ENCODE measurements around the gene MAST2.
"Not testable (repeated sequence)": the region's sequence is repeated elsewhere in the genome, so short reads cannot be mapped to it uniquely, and the experiment has no call there.

The MAST2 gene

GRCh38 chr1:45949462-45949861 is 146.1 kb downstream of the MAST2 start:
- not testable (repeated sequence) for DNase-seq

DNA sequence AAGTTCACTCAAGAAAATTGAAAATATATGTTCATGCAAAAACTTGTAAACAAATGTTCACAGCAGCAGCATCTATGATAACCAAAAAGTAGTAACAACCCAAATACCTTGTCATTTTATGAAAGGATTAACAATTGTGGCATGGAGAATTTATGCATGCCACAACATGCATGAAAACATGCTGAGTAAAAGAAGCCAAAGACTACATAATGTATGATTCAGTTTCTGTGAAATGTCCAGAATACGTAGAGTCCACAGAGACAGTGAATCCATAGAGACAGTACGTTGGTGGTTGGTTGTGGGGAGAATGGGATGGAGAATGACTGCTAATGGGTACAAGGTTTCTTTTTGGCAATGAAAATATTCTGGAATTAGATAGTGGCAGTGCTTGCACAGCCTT is 148.7 kb downstream of the MAST2 start:
- no peak for DNase-seq

- no peak for DNase-seq
These were observed 150.8 kb downstream of the MAST2 start for GRCh38 chr1:45953934-45954847.

DNA sequence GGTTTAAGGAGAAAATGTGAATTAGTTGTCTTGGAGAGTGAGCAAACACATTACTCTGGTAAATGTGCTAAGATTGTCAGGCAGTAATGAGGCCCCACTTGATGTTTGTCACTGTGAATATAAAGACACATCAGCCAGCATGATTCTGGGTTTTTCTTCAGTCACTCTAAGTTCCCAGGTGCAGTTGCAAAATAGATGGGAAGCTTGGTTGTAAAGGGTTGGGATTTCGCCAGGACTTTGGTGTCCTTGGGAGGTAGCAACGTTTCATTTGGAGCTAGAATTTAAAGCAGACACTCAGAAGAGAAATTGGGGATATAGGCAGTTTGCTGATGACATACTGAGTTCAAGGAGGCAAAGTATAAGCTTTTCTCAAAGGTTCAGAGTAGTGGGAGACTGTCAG is 154.3 kb downstream of the MAST2 start:
- DNase-seq = no peak

DNA sequence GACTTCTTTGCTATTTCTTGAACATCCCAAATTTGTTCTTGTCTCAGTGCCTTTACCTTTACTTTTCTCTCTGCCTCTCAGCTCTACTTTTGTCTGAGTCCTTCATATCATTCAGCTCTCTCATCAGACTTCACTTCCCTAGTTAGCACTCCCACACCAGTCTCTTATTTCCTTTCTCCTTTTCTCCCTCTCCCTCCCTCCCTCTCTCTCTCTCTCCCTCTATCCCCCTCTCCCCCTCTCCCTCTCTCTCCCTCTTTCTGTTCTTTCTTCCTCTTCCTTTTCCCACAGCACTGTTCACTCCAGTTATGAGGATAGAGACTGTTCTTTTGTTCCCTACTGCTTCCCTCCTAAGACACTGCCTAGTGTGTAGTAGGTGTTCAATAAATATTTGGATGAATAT is 154.9 kb downstream of the MAST2 start:
- DNase-seq = no peak

GRCh38 chr1:45960930-45961715 is 157.7 kb downstream of the MAST2 start:
- DNase-seq = no peak

DNA sequence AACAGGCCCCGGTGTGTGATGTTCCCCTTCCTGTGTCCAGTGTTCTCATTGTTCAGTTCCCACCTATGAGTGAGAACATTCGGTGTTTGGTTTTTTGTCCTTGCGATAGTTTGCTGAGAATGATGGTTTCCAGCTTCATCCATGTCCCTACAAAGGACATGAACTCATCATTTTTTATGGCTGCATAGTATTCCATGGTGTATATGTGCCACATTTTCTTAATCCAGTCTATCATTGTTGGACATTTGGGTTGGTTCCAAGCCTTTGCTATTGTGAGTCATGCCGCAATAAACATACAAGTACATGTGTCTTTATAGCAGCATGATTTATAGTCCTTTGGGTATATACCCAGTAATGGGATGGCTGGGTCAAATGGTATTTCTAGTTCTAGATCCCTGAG is 158.5 kb downstream of the MAST2 start:
- not testable (repeated sequence) for DNase-seq

DNA sequence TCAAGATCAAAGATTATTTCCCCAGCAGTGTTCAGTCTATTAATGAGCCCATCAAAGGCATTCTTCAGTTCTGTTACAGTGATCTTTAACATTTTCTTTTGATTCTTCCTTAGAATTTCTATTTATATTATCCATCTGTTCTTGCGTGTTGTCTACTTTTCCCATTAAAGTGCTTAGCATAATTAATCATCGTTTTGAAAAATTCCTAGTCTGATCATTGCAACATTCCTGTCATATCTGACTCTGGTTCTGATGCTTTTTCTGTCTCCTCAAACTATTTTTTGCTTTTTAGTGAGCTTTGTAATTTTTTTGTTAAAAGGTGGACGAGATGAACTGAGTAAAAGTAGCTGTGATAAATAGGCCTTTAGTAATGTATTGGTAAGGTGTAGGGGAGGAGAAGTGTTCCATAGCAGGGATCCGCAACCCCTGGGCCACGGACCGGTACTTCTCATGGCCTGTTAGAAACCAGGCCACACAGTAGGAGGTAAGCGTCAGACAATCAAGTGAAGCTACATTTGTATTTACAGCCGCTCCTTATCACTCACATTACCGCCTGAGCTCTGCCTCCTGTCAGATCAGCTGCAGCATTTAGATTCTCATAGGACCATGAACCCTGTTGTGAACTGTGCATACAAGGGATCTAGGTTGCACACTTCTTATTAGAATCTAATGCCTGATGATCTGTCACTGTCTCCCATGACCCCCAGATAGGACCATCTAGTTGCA is 165.7 kb downstream of the MAST2 start:
- no peak for DNase-seq

- no peak for DNase-seq
These were observed 166.5 kb downstream of the MAST2 start for GRCh38 chr1:45969866-45970265.

DNA sequence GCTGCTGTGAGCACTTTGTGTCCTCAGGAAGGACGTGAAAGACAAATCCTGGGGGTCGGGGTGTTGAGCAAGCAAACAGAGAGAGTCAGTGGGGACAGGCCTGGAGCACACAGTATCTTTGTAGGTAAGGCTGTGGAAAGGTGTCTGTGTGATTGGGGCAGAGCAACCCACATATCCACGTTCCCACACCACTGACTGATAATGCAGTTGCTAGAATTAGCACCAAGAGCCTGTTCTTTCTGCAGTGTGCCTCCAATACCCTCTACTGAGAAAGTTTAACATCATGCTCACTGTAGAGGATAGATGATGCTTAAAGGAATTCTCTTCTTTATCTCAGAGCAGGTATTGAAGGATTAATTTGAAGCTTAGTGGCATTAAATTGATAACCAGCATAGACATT is 167.9 kb downstream of the MAST2 start:
- no peak for DNase-seq

- no peak for DNase-seq
These were observed 168.6 kb downstream of the MAST2 start for GRCh38 chr1:45971922-45972531.

DNA sequence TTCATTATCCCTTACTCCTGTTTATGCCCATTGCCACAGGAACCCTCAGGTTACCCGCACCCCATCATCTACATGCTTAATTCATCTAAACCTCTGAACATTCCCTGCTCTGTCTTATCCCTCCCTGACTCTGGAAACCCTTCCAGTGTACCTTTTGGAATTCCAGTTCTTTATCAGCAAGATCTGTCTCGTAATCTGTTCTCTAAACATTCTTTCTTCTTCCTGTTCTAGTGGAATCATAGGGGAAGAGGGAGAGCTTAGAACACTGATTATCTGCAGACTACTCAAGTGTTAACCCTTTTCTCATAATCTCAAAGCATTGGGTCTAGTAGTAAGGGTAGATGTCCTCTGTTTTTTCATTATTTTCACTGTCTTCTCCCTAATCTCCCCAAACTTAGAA is 169.2 kb downstream of the MAST2 start:
- no peak for DNase-seq

DNA sequence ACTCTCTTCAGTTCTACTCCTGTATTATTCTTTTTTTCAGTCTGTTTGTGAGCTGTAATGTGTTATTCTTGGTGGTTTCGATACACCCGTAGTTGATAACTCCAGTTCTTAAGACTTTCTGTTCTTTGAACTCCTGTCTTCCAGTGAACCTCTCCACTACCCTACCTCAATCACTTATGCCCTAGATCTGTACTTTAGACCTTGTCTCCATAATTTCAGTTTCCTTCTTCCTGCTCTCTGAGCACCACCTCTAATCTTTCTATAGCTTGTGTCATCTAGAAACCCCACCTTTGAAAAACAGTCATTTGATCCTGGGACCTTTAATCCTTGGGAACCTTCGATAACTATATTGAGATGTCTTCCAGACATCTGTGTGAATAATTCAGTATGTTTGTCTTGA is 169.7 kb downstream of the MAST2 start:
- DNase-seq = no peak

- no peak for DNase-seq
These were observed 171.3 kb downstream of the MAST2 start for GRCh38 chr1:45974541-45975269.

DNA sequence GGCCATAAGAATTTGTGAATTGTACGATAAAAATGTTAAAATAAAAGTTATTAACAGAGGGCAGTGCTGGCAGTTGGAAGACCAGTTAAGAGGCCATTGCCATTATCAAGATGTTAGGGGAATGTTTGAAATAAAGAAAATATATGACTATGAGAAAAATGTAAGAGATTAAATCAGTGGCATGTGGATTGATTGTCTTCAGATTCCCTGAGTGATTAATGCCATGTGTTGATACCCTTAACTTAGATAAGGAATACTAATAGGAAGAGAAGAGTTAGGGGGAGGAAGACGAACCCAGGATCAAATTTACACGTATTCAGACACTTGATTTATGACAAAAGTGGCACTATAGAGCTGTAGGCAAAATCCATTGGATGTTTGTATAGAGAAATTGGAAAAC is 173.2 kb downstream of the MAST2 start:
- no peak for DNase-seq

DNA sequence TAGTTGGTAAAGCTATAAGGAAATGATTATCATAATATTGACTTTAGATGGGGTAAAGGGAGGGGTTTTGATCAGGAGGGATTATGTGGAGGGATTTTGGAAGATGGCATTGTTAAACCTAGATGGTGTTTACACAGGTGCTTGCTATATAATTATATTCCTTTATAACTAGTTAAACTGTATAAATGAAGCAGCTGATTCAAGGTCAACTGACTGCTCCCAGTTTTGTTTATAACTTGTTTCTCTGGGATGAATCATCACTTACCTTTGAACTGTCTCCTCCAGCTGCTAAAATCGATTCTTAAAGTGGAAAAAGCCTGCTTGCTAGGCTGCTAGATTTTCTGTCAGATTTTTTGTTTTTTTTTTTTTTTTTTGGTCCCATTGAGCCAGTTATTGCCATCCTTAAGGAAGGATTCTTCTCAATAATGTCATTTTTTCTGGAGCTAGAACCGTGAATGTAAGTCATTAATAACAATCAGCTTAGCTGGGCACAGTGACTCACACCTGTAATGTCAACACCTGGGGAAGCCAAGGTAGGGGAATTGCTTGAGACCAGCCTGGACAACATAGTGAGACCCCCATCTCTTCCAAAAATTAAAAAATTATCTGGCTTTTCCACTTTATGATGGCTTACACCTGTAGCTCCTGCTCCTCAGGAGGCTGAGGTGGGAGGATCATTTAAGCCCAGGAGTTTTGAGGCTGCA is 175.8 kb downstream of the MAST2 start:
- no peak for DNase-seq

GRCh38 chr1:45979778-45980176 is 176.4 kb downstream of the MAST2 start:
- DNase-seq = no peak

GRCh38 chr1:45982359-45982758 is 178.9 kb downstream of the MAST2 start:
- no peak for DNase-seq

GRCh38 chr1:45983967-45984366 is 180.6 kb downstream of the MAST2 start:
- no peak for DNase-seq

GRCh38 chr1:45987204-45987603 is 183.8 kb downstream of the MAST2 start:
- DNase-seq = no peak

- DNase-seq = no peak
These were observed 185.8 kb downstream of the MAST2 start for GRCh38 chr1:45989249-45989648.

DNA sequence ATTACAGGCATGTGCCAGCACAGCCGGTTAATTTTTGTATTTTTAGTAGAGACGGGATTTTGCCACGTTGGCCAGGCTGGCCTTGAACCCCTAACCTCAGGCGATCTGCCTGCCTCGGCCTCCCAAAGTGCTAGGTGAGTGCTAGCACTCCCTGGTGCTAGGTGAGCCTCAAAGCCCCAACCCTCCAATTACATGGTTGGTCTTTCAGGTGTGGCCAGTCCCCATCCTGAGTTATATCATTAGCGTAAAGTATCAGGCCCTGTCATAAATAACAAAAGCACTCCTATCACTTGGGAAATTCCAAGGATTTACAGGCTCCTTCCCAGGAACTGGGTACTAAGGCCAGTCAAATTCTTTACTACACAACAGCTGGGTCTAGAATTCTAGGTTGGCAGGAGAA is 191.0 kb downstream of the MAST2 start:
- DNase-seq = no peak

Measured in activated T-cell treated with anti-CD3 and anti-CD28 coated beads, Interleukin-2, amount 50 U/mL, for 48 hours (primary cell).